Lower lobe of right lung (tissue), 2 donors: ENCODE measurements around the gene ZFYVE28. TPM values are rescaled to one million over a fixed set of nuclear protein-coding genes. Genes with fewer than 3 reads are reported as not detected.

Experiments used
- ATAC-seq, 2 donors: fragments of 200-7000 bp; cut with Tn5 transposase; one replicate each; pipeline ENCODE4 v1.9.1; 2020 to 2022; ENCODE audit warnings: mild to moderate bottlenecking in 2 of 2, moderate library complexity in 2 of 2
- DNase-seq: peaks from one replicate; pipeline ENCODE4 v3.0.0-alpha.2; 2020
- H3K27ac ChIP-seq: fragments of 200-600 bp; one replicate; pipeline ENCODE4 v1.8.0; 2022
- H3K27me3 ChIP-seq: fragments of 200-600 bp; one replicate; pipeline ENCODE4 v1.8.0; 2022; ENCODE audit warnings: low read depth
- H3K36me3 ChIP-seq: fragments of 200-600 bp; one replicate; pipeline ENCODE4 v1.8.0; 2022; ENCODE audit warnings: mild to moderate bottlenecking
- H3K4me1 ChIP-seq: fragments of 200-600 bp; one replicate; pipeline ENCODE4 v1.8.0; 2022
- H3K4me3 ChIP-seq: fragments of 200-600 bp; one replicate; pipeline ENCODE4 v1.8.0; 2022; ENCODE audit warnings: mild to moderate bottlenecking
- H3K9me3 ChIP-seq: fragments of 200-600 bp; one replicate; pipeline ENCODE4 v1.8.0; 2022
- CTCF ChIP-seq: fragments of 200-600 bp; IDR thresholded peaks from one replicate; pipeline ENCODE4 v1.8.0; 2022; ENCODE audit warnings: antibody characterized with exemption, mild to moderate bottlenecking
- intact Hi-C: fragments of 100-400 bp; cut with DNase I; formaldehyde crosslinking; loops from one replicate; pipeline ENCODE4 v1.11.0; 2022
- total RNA-seq: library from RNA; stranded (reverse); fragmentation: NEBNext Ultra II Directional; extraction: Animal tissue kit (Norgen Biotek cat#: 25700); gene quantifications from one replicate; pipeline ENCODE4 v1.2.1, GENCODE V29; 2021
- donor health status: DM: no; HTN: yes; CAD: no; lungs with severe emphysema.

ZFYVE28 gene
- total RNA-seq, 1 donor from 2014 or later: 12.9 TPM

GRCh38 chr4:2461246-2461960 lies 43.0 kb upstream of the ZFYVE28 start:
- intact Hi-C loops: no loop called here
- no peak overlapping the region for H3K4me3 ChIP-seq
- H3K36me3 ChIP-seq: no peaks in the 10 kb centered on the region
- no peaks in the 10 kb centered on the region for H3K27me3 ChIP-seq
- H3K9me3 ChIP-seq: no peaks in the 10 kb centered on the region
- peaks cover 12% of the 10 kb centered on the region for H3K4me1 ChIP-seq
- H3K27ac ChIP-seq: no peak overlapping the region
- no peak for TF ChIP-seq CTCF
- ATAC-seq (no peak), DNase-seq (no peak)

- Histone ChIP-seq H3K36me3 (no peaks in the 10 kb centered on the region), H3K9me3 (no peaks in the 10 kb centered on the region), H3K4me3 (no peak overlapping the region), H3K4me1 (peaks cover 12% of the 10 kb centered on the region), H3K27me3 (no peaks in the 10 kb centered on the region), H3K27ac (no peak overlapping the region)
- TF ChIP-seq CTCF: no peak
- intact Hi-C loops: no loop called here
- ATAC-seq (no peak), DNase-seq (no peak)
Measured at GRCh38 chr4:2459589-2460349, 41.3 kb upstream of the ZFYVE28 start.

- H3K4me1 ChIP-seq: peaks cover 12% of the 10 kb centered on the region
- H3K36me3 ChIP-seq: no peaks in the 10 kb centered on the region
- H3K27ac ChIP-seq: no peak overlapping the region
- H3K4me3 ChIP-seq: no peak overlapping the region
- DNase-seq: no peak
- H3K27me3 ChIP-seq: no peaks in the 10 kb centered on the region
- ATAC-seq: no peak
- intact Hi-C loops: no loop called here
- H3K9me3 ChIP-seq: no peaks in the 10 kb centered on the region
- no peak for TF ChIP-seq CTCF
Measured at GRCh38 chr4:2458546-2459491, 40.4 kb upstream of the ZFYVE28 start.

GRCh38 chr4:2457481-2458295 lies 39.2 kb upstream of the ZFYVE28 start:
- peaks cover 6% of the 10 kb centered on the region for H3K4me1 ChIP-seq
- no peak overlapping the region for H3K4me3 ChIP-seq
- intact Hi-C loops: no loop called here
- no peaks in the 10 kb centered on the region for H3K9me3 ChIP-seq
- TF ChIP-seq CTCF: no peak
- no peaks in the 10 kb centered on the region for H3K27me3 ChIP-seq
- no peaks in the 10 kb centered on the region for H3K36me3 ChIP-seq
- no peak for DNase-seq
- peak in 1 of 2 donors; percentile 7 for ATAC-seq
- no peak overlapping the region for H3K27ac ChIP-seq
